Activated gamma-delta T cell treated with Interleukin-2 at 50 U/mL for 16 hours (primary cell): ENCODE data around the gene CNTFR.
A peak's percentile ranks its signal among the peaks of the same experiment; 100 is the strongest.
"Not testable (repeated sequence)": the region's sequence is repeated elsewhere in the genome, so short reads cannot be mapped to it uniquely, and the experiment has no call there.

Experiments
- DNase-seq: peaks from one replicate; pipeline ENCODE4 v3.0.0-alpha.2; 2020

Gene CNTFR

DNA sequence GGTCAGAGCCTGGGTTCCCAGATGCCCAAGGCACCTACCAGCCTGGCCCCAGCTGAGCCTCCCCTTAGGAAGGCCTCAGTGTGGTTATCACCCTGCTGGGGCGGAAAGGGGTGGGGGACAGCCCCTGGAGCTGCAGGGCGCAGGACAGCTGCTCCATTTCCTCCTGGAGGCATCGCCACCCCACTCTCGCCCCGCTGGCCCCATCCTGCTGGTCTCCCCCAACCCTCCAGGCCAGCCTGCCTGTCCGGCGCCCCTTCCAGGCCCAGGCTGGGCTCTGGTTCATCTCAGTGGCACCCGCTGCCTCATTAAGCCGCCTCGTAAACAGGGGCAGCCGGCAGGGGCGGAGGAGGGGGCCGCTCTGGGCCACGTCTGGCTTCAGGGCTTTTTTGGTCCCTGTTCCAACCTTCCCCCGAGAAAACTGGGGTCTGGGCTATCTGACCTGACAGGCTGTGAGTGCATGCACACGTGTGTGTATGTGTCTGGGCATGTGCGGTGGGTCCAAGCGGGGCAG is 36.0 kb downstream of the CNTFR start:
- DNase-seq = no peak

- DNase-seq = no peak
Measured at GRCh38 chr9:34552986-34553385, 36.5 kb downstream of the CNTFR start.

GRCh38 chr9:34552606-34552981 is 36.9 kb downstream of the CNTFR start:
- no peak for DNase-seq

DNA sequence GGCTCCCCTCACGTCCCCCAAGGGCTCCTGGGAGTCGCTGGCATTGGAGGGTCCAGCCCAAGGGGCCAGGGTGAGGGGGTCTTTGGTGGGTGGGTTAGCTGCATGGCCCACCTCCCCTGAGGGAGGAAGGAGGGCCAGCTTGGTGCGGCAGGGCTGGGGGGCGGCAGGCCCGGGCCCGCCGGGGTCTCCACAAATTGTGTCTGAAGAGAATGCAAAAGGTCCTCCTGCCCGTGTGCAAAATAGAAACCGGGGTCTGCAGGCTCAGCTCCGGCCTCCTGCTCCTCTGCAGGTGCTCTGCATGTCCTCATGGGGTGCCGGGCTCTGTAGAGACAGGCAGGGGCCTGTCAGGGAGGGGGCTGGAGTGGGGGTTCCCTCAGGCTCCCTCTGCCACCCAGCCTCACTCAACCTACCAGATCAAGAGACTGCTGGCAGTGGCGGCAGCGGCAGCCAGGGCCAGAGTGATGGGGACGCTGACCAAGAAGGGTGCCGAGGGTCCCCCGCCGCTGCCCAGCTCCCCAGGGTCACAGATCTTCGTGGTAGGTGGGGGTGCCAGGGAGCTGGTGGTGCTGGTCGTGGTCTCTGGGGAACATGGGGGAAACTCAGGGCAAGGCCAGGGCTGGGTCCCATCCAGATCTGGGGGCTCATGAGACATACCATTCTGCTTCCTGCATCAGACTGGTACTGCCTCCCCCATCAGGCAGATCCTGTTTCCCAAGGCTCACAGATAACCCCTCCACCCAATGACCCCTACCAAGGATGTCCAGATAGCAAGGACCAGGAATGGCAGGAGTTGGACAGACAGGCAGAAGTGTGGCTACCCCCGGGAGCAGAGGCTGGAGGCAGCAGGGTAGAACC is 37.5 kb downstream of the CNTFR start:
- DNase-seq = no peak

DNA sequence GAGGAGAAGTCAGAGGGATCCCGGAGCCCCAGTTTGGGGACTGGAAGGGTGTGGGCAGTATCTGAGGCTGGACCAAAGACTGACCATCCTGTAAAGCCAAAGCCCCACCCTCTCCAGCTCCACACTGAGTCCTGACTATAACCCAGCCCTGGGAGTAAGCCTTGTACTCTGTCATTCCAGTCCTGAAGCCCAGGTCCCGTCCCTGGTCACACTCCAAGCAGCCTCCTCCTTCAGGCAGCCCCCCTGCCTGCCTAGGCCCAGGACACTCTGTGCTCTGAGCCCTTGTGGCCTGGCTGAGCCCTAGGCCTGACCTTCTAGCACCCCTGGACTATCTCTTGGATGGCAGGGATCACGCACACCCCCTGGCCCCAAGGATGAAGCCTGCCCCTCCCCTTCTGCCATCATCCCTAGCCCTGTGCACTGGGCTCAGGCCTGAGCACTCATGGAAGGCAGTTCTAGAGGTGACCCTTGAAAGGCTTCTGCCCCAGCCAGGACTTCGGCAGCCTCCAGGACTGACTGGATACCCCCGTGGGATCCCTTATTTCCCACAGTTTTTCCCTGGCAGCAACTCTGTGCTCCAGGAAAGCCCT is 38.7 kb downstream of the CNTFR start:
- no peak for DNase-seq

GRCh38 chr9:34550016-34550680 is 39.4 kb downstream of the CNTFR start:
- no peak for DNase-seq

DNA sequence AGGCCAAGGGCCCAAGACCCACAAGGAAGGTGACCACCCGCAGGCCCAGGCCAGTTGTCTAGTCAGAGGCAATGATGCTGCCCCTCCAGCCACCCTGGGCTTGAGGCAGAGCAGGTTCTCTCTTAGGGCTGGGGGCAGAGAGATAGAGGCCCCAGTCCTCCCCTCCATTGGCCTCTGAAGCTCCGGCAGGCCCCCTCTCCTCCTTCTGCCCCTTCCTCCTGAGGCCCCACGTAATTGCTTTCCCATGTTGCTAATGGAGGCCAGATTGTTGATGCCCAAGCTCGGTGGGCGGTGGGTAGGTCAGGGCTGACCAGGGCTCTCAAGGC is 40.2 kb downstream of the CNTFR start:
- DNase-seq = no peak

DNA sequence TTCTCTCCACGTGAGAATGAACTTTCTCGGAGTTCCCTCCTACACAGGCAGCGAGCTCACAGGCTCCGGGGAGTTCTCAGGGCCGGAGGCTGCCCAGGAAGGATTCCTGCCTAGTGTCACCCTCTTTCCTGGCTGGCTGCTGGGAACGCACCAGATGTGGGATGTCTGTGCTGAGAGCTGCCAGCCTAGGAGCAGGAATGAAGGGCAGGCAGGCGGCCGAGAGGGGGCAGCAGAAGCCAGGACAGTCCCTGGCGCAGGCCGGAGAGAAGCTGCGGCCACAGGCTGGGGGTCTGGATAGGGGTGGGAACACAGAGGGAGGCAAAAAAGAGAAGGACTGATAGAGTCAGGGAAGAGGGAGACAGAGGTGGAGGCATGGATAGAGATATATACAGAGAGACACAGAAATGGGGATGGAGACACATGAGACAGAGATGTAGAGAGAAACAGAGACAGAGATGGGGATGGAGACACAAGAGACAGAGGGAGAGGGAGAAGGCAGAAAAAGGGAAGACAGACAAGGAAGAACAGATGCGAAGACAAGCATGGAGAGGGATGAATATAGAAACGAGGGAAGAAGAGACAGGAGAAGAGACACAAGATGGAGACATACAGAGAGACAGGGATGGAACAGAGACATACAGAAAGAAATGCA is 41.4 kb downstream of the CNTFR start:
- DNase-seq = no peak

DNA sequence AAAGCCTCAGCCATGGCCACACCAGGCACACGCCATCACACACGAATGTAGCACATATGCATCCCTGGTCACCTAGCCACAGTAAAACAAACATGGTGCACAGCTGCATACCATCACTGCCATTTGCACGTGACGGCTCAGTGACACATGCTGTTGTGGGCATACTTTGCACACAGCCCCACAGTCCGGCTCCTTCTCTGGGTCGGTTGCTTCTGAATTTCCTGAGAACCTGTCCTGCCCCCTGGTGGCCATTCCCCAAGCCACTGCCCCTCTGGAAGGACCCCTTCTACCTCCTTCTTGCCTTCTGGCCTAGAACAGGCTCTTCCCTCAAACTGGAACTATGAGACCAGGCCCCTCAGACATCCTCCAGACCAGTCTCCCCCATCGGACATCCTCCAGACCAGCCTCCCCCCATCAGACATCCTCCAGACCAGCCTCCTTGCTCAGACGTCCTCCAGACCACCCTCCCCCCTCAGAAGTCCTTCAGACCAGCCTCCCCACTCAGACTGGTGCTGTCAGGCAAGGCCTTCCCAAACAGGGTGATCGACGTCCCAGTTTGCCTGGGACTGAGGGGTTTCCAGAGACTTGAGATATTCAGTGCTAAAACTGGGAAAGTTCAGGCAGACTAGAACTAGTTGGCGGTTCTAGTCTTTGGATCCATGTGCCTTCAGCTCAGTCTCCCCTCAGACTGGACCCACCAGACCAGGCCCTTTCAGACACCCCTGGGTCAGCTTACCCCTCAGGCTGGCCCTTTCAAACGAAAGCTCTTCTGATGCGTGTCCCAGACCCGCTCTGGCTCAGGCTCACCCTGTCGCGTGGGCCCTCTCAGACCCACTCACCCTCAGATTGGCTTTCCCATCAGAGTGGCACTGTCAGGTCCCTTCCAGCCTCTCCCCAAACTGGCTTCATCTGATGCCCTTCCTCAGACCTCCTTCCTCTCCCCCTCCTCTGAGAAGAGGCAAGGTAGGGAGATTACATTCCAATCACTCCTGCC is 42.4 kb downstream of the CNTFR start:
- peak; percentile 32 for DNase-seq

DNA sequence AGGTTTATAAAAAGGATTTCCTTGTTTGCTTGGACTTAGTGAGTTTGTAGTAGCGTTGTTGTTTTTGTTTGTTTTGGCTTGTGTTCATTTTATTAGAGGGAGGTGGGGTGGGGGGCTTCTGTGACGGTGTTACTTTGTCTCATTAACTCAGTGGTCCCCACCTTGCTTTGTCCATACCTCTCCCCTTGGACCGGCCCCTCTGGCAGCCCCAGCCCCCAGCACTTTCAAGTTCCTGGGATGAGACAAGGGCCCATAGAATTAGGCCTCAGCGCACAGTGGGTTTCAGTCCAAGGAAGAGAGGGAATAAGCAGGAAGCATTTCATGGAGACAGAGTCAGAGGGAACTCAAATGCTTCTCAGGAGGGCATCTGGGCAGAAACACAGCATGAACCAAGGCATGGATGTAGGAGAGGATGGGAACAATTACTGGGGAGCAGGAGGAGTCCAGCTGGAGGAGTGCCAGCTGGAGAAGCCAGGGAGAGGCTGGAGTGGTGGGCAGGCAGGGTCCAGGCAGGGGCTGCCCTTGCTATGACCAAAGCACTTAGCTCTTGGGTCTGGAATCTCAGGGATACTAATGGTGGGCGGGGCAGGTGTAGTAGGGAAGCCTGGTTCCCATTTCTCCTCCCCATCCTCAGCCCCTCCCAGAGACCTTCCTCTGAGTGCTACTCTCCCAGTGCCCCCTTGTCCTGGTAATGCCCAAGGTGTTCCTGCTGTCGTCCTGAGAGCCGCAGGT is 43.3 kb downstream of the CNTFR start:
- no peak for DNase-seq

GRCh38 chr9:34545497-34545896 is 44.0 kb downstream of the CNTFR start:
- DNase-seq = no peak

DNA sequence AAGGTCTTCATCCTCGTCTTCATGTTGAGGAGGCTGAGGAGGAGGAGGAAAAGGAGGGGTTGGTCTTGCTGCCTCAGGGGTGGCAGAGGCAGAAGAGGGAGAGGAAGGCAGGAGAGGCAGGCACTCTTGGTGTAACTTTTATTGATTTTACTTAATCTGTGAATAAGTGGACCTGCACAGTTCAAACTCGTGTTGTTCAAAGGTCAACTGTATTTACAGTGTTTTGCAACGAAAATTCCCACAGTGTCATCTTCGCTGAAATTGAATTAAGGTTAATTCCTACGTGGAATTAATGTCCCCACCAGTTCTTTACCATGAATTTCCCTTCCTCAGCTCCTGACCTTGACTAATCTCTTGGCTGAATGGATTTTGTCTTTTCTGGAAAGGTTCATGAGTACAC is 45.5 kb downstream of the CNTFR start:
- no peak for DNase-seq

GRCh38 chr9:34541540-34541939 is 48.0 kb downstream of the CNTFR start:
- no peak for DNase-seq

DNA sequence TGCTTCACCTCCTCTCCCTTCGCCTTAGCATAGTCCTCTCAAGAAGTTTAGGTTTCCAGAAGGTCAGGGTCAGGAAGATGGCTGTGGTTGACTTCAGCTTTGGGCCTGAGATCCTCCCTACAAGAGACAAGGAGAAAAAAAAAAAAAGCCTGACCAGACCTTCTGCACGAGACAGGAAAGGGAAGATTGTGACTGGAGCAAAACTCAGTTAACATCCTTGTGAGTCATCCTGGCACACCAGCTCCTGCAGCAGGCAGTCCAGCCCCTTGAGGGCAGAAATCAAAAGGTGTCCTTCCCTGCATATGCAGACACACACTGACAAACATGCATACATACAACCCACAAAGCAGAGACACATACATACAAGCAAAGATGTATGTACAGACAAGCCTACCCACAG is 48.7 kb downstream of the CNTFR start:
- no peak for DNase-seq

- no peak for DNase-seq
Measured at GRCh38 chr9:34536685-34537084, 52.8 kb downstream of the CNTFR start.

GRCh38 chr9:34532041-34532440 is 57.5 kb downstream of the CNTFR start:
- DNase-seq = not testable (repeated sequence)

DNA sequence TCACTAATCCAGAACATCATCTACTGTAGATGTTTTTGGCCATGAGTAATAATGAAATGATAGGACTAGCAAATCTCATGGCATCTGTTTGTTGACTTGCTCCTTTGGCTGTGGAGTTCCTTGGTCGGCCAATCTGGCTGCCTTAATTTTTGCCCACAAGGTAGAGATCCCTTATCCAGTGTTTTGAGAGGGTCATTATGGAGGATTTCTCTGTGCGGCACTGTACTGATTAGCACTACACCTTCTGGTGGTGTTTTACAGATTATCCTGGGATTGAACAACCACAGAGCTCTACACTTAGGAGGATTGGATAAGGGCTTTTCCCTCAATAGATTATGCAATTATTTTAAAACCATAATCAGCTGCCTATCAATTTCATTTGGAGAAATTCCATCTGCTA is 63.5 kb downstream of the CNTFR start:
- DNase-seq = no peak

DNA sequence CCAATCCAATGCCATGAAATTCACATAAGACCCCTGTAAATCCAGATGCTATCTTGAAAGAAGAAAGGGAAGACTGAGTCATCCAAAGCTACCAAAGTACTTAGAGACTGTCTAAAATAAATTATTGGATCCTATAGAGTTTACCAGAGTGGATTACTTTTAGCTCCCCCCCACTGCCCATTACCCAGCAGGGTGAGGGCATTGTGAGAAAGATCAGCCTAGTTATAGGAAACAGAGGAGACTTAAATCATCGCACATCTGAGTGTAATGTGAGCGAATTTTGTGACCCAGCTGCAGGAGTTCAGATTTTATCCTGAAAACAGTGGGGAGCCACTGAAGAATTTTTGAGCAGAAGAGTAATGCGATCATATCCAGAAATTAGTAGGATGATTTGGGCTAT is 65.2 kb downstream of the CNTFR start:
- DNase-seq = no peak

- DNase-seq = peak; percentile 86
Measured at GRCh38 chr9:34522971-34523797, 66.3 kb downstream of the CNTFR start, which contains the start of gene ENHO. TSS of gene ENHO (minus strand) at chr9:34522990. CDS start at chr9:34521695, 1,295 bp downstream.

GRCh38 chr9:34522091-34522887 is 67.2 kb downstream of the CNTFR start:
- DNase-seq = no peak
